Activated CD4-positive, alpha-beta T cell treated with anti-CD3 and anti-CD28 coated beads, Interleukin-2, Interleukin-6, amounts not matched to agents 100 ng/mL and 50 ng/mL, durations not matched to agents 16 hours and 8 hours (primary cell): ENCODE measurements around the gene TASP1.
"Not testable (repeated sequence)": the region's sequence is repeated elsewhere in the genome, so short reads cannot be mapped to it uniquely, and the experiment has no call there.

Experiments
- DNase-seq: peaks from one replicate; pipeline ENCODE4 v3.0.0-alpha.2; 2020

The TASP1 gene

DNA sequence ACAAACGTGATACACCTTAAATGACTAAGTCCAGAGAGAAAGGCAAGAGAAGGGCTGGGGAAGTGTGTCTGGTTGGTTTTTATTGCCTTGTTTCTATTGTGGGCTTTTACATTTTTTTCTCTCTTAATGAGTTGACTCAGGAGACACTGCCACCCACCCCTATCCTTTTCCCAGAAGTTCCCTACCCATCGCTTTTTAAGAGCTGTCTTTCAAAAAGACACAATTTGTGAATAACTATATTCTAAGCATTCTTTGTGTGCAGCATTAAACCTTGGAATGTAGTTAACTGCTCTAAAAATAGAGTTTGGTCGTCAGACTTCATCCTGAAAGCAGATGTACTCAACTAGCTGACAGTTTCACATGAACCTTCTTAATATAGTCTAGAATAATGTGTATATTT, 242.7 kb downstream of the TASP1 start:
- DNase-seq, result no peak

DNA sequence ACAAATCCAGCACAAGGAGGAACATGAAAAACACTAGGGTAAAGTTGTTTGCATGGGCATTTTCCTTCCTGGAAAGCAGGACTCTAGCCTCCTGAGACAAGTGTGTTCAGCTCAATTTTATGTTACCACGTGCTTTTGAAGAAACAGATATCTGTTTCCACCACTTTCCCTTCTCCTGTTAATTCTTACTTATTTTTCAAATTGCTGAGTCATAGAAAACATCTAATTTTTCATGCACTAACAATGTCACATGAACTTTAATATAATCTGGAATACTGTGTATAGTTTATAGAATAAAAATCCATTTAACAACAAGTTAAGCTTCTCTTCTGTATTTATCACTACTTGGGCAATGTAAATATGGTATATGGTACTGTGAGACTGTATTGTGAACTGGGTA, 243.5 kb downstream of the TASP1 start:
- no peak for DNase-seq

- no peak for DNase-seq
These were observed 246.3 kb downstream of the TASP1 start for GRCh38 chr20:13392391-13392790.

- DNase-seq, result no peak
These were observed 249.6 kb downstream of the TASP1 start for GRCh38 chr20:13389115-13389514.

DNA sequence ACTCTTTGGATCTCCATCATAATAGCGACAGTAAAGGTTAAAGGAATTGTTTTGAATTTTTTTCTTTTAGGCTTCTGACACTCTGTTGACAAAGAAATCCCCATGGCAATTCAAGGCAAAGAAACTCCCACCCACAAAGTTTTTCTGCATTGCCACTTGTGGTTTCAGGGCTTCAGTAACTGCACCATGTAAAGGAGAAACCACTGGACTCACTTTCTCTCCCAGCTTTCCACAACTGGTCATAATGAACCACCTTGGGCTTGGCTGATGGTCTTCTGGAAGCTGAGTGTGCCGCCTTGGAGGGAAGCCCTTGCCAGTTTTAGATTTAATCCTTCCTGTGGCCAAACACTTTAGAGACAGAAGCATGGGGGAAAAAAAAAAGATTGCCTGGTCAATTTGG, 254.6 kb downstream of the TASP1 start:
- DNase-seq, result no peak

DNA sequence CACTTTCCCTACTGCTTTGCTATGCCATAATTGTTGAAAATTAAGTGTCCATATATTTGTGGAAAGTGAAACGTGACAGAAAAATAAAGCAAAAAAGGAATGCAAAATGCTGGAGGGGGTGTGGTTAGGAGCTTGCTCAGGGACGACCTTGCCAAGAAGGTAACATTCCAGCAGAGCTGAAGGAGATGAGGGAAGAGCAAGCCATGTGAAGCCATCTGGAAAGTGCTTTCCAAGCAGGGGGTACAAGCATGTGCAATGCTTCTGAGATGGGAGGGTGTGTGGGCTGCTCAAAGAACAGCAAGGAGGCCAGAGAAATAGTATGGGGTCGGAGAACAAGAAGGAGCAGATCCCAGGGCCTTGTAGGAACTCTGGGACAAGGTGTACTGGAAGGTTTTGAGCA, 255.9 kb downstream of the TASP1 start:
- no peak for DNase-seq

DNA sequence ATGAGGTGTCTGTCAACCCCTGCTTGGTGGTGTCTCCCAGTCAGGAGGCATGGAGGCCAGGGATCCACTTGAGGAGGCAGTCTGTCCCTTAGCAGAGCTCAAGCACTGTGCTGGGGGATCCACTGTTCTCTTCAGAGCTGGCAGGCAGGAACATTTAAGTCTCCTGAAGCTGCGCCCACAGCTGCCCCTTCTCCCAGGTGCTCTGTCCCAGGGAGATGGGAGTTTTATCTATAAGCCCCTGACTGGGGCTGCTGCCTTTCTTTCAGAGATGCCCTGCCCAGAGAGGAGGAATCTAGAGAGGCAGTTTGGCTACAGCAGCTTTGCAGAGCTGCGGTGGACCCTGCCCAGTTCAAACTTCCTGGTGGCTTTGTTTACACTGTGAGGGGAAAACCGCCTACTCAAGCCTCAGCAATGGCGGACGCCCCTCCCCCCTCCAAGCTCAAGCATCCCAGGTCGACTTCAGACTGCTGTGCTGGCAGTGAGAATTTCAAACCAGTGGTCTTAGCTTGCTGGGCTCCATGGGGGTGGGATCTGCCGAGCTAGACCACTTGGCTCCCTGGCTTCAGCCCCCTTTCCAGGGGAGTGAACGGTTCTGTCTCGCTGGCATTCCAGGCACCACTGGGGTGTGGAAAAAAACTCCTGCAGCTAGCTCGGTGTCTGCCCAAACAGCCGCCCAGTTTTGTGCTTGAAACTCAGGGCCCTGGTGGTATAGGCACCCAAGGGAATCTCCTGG, 258.1 kb downstream of the TASP1 start:
- not testable (repeated sequence) for DNase-seq

GRCh38 chr20:13373400-13373799, 265.3 kb downstream of the TASP1 start:
- no peak for DNase-seq

DNA sequence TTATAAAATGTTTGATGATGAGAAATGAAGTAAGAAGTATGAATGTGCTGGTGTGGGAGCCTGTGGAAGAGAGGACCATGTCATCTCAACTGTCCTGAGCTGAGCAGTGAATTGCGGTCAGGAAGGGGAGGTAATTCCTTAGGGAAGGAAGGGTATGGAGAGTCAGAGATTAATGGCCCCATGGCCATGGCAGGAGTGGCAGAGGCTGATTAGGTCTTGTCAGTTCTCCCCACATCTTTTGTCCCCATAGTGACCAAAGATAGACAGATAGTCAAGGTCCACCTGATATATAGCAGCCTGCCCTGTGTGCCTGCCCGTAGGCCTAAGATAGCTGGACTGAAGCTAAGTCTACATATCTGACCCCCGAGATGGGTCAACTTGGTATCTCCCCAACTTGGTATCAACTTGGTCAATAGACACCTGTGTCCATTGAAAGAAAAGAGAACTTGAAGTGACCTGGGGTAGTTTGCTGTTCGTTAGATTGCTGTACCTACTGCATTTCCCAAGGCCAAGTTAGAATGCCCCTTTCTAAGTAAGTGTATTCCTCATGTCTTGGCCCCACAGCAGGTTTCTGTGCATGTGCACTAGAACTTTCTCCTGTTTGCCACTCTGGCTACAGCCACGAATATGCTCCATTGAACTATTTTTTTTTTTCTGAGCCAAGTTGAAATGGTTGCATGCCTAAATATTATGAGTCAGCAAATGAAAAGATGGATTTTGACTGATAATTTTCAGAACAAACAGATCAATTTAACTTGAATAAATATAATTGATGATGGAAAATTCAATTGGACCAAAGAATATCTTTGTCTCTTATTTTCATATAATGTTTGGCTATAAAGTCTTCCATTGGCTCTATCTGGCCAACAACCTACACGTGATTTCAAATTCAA, 274.2 kb downstream of the TASP1 start:
- no peak for DNase-seq

DNA sequence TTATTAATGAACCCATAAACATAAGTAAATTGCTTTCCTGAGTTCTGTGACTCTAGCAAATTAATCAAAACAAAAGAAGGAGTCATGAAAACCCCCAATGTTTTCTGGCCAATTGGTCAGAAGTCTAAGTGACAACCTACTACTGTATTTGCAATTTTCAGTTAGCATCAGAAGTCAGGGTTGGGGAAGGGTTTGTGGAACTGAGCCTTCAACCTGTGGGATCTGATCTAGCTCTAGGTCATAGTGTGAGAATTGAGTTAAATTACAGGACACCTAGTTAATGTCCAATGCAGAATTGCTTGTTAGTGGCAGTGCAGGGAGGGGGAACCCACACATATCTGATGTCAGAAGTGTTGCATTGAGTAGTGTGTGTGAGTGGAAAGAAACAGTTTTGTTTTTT, 275.3 kb downstream of the TASP1 start:
- DNase-seq, result no peak

- not testable (repeated sequence) for DNase-seq
These were observed 276.6 kb downstream of the TASP1 start for GRCh38 chr20:13362165-13362564.

DNA sequence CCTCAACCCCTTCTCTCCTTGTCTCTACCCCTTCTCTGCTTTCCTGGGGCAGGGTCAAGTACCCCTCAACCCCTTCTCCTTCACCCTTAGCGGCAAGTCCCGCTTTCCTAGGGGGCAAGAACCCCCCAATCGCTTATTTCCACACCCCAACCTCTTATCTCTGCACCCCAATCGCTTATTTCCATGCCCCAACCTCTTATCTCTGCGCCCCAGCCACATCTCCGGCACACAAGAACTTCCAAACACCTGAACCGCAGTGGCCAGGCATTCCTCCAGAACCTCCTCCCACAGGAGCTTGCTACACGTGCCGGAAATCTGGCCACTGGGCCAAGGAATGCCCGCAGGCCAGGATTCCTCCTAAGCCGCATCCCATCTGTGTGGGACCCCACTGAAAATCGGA, 279.8 kb downstream of the TASP1 start:
- not testable (repeated sequence) for DNase-seq

- not testable (repeated sequence) for DNase-seq
These were observed 280.9 kb downstream of the TASP1 start for GRCh38 chr20:13357782-13358181.

DNA sequence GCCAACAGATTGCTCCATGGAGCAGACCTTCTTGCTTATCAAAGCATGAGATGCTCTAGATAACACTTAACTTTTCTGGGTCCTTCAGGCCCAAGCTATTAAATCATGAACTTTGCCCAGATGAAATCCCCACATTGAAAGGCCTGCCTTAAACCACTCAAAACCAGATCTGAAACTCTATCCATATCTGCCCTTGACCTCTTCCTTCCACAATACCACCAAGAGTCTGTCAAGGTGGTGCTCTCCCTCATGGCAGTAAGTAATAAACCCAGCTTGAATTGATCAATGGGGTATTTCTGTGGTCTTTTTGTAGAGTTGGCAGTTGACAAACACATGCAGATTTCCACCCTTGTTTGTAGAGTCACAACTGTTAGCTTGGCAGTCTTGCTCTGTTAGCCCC, 282.1 kb downstream of the TASP1 start:
- no peak for DNase-seq

DNA sequence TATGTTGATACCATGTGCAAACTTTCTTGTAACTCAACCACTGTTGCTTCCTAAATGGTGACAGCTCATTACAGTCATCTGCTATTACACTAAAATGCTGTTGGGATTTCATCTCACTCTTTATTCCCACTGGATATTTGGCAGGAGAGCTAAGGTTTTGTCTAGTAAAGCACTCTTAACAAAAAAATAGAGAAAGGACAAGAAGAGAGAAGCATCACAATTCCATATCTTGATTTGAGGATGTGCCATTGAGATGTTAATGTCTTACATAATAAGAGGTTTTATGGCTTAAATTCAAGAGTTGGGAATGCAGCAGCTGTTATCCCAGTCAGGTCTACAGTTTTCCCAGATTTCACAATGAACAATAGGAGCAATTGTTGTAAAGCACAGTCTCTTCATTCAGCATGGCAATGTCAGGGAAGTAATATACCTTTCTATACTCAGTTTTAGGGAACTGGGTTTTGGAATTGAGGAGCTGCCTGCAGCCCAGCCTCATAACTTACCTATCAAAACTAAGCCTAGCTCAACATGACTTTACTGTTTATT, 282.7 kb downstream of the TASP1 start:
- DNase-seq, result no peak

DNA sequence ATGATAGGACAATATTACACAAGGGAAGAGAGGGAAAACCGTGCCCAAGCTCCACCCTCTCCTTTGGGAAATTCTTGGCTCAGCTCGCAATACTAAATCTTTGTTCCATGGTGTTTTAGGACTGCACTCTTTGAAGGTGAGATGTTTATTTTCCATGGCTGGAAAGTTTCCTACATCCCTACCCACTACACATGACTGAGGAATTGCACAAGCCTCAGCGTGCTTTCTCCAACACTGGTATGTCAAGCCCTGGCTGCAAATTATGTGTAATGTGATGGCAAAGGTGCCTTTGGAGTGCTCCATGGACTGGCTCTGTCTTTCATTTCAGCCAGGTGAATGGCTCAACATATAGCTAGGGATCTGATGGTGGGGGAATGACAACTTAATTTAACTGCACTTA, 283.3 kb downstream of the TASP1 start:
- DNase-seq, result no peak

DNA sequence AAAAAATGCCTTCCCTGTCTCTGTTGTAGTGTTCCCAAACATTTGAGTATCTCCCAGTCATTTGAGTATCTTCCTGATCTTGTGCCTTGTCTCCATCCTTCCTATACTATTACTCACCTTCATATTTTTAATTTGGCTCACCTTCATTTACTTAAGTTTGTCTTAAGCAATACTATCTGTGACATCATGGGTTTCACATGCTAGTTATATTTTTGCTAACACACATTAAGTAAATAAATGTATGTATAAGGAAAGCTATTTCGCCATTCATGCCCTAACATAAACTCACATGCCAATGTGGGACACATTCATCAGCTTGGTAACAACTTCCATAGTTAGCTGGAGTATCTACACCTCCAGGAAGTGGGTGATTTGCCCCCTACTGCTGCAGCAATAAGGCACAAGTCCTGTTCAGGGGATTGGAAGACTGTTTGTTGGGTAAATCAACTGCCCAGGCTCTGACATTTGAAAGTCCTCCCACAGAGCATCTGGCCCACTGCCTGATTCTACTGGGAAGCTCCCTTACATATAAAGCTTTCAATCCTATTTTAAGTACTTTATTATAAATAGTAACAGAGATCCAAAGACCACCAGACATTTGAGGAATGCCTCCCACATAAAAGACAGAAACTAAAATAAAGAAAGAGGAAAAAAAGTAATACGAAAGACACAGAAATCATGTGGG, 285.3 kb downstream of the TASP1 start:
- DNase-seq, result no peak

DNA sequence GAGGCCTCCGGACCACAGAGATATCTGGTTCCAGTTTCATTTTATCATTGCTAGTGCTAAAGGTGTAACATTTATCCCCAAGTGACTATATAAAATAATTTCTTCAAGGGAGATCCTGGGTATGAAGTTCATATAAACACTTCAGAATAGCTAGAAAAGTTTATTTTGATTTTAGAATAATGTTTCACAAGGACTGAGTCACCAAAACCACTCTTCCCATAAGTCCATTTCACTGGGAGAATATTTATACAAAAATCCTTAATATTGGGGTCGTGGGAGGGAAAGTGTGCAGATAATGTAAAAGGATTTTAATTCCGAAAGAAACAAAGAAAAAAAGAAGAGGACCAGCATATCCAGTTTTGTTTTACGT, 289.5 kb downstream of the TASP1 start:
- DNase-seq, result no peak

- no peak for DNase-seq
These were observed 290.2 kb downstream of the TASP1 start for GRCh38 chr20:13348311-13349234.

- no peak for DNase-seq
These were observed 294.1 kb downstream of the TASP1 start for GRCh38 chr20:13344671-13345070.

GRCh38 chr20:13342469-13343242, 296.1 kb downstream of the TASP1 start:
- no peak for DNase-seq
